Dedifferentiated amniotic fluid mesenchymal stem cell (primary cell): ENCODE data around the gene THSD7B.
"Not testable (repeated sequence)": the region's sequence is repeated elsewhere in the genome, so short reads cannot be mapped to it uniquely, and the experiment has no call there.

Experiments
- DNase-seq: peaks from one replicate; pipeline ENCODE4 v3.0.0-alpha.2; 2016; ENCODE audit errors: extremely low spot score

The THSD7B gene

GRCh38 chr2:136956050-136956449, 190.7 kb downstream of the THSD7B start:
- DNase-seq, result no peak

DNA sequence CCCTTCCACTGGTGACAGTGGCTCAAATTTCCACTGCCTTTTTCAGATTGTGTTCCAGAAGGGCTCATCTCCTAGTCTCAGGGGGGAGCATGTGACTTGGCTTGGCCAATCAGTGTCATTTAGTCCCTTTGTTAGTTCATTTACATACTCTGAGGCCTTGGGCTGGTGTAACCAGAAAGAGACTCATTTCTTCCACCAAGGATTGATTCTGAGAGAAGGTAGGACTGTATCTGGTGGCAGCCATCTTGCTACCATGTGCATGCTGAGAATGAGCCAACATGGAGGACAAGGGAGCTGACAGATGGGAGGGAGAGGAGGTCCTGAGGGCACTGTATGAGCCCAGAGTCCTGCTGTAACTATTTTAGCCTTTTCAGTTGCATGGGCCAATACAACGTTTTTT, 191.7 kb downstream of the THSD7B start:
- no peak for DNase-seq

DNA sequence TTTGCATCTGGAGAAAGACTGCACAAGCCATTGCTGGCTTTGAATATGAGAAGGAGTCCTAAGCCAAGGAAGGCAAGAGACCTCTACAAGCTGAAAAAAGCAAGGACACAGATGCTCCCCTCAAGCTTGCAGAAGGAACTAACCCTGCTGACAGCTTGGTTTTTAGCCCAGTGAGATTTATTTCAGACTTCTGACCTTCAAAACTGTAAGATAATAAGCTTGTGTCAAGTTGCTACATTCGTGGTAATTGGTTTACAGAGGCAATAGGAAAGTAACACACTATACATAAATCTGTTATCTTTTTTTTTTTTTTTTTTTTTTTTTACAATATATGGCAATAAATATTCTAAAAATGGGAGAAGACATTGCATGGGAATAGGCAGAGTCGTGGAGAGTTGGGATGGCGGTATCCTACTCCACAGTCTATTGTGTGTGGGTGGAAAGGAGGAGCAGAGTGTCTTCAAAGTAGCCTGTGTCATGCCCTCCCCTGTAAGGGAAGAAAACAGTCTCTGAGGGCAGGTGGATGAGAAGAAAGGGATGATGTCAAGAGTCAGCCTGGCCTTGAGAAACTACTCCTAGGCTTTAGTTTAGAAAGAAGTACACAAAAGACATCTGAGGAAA, 196.9 kb downstream of the THSD7B start:
- no peak for DNase-seq

- DNase-seq, result no peak
These were observed 201.1 kb downstream of the THSD7B start for GRCh38 chr2:136966485-136966884.

DNA sequence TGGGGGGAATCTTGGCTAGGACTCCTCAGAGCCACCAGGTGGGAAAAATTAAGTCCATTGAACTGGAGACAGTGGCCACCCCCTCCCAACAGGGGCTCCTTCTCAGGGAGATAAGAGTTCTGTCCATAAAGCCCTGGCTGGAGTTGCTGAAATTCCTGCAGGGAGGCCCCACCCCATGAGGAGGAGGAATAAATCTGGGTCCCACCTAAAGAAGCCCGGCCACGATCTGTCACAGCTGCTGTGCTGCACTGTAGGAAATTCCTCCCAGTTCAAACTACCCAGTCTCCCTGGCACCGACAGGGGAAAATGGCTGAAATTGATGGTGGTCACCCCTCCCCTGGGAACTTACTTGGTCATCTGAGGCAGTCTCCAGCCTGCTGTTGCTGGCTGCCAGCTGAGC, 215.0 kb downstream of the THSD7B start:
- no peak for DNase-seq

- DNase-seq, result not testable (repeated sequence)
These were observed 216.3 kb downstream of the THSD7B start for GRCh38 chr2:136981689-136982088.

DNA sequence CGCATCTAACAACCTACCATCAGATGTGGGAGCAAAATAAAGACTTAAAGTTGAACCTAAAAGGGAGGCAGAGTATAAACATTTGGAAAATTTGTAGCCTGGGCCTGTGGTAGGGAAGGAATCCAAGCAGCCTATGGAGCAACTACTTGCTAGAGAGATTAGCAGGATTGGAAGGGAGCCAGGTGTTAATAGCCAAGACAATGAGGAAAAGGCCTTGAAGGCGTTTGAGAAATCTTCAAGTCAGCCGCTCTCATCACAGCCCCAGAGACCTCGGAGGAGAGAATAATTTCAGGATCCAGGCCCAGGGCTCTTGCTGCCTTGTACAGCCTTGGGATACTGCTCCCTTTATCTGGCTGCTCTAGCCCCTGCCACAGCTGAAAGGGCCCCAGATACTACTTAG, 219.7 kb downstream of the THSD7B start:
- DNase-seq, result no peak

DNA sequence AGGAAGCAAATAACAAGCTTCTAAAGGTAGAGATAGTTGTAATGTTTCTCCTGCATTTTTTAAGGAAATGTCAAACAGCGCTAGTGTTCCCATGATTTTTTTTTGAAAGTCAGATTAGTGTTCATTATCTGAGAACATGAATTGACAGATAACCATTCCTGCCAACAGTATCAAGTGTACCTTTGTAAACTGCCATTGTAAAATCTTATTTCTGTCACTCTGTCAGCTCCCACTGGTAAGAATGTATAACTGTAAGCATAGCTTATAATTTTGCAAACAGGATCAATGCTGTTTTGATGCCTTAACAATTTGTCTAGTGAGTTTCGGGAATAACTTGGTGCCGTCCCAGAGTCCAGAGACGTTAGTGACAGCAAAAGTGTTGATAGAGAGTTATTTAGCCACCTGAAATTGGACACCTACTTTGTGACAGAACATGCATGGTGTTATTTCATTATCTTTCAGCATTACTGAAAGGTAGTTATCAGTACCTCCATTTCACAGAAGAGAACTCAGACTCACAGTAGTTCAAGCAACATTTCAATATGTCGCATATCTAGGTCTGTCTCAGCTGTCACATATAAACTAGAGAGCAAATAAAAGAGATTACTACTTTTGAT, 221.4 kb downstream of the THSD7B start:
- no peak for DNase-seq

DNA sequence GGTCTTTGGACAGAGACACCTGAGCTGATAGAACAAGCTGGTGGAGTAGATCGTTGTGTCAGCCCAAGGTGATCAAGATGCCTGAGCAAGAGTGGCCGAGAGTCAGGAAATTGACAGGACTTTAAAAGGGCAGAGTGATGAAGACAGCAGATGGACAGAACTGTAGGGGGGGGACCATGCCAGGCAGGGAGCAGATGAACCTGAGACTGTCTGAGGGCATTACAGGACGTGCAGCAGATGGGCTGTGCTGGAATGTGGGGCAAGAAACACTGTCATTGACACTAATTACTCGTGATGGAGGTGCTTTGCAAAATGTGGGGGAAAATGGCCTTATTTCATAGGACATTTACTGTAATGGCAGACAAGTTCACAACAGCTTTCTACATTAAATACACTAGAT, 225.0 kb downstream of the THSD7B start:
- DNase-seq, result no peak

DNA sequence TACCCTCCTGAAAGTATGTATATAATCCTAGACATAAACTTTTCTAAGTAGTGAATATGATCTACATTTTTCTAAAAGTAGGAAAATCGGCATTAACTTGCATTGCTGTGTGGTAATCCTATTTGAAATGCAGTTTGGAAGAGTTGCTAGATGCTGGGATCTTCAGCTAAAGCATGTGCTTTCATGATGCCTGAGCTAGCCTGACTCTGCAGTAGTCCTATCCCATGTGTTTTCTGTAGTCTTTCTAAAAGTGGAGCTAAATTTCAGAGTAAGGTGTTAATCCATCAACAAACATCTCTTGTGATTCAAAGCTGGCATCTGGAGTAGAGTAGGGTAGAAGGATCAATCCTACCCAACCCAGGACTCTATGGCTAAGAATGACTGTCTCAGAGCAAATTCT, 229.4 kb downstream of the THSD7B start:
- DNase-seq, result no peak

DNA sequence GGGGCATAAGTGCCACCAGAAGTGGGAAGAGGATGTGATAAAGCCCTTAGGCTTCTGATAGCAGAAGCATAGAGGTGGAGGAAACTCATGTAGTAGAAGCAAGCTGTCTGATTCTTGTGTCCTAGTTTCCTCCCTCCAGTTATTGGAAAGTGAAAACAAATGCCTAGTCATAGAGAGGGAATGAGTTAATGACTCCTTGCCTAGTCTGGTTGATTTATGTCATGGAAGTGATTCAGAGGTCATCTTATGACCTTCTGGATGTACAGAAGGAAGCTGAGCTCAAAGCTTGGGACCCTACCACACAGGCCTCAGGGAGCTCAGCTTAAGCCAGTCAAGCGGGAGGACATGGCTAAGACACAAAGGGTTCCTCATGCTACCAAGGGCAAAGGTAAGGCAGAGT, 232.2 kb downstream of the THSD7B start:
- DNase-seq, result no peak

DNA sequence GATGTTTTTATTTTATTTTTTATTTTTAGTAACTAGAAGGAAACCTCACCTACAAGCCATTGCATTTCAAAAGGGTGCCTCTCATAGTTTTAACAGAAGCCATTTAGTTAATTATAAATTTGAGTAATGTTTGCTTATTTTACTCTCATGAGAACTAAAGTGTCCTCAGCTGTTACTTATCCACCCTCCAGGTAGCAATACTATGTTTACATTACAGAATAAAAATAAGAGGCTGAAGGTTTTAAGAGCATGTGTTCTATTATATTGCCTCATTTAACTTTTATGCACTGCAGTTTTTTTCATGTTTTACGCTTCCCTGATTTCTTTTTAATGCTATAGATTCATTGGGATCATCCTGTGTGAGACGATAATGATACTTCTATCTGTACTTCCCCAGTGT, 235.5 kb downstream of the THSD7B start:
- DNase-seq, result no peak

DNA sequence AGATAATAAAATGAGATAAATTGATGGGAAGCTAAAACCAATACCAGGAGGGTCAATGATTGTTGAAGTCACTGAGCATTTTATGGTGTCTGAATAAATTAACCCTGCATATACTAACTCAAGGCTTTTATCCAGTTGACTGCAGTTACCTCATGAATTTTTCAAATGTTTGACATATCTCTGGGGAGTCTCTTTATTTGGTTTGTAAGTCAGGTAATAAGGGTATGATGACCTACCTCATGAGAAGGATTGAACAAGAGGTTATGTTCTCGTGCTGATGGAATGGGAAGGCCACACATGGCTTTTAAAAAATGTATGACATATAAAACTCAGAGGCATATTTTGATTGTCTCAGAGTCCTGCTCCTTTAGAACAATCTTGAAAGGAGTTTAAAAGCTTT, 237.6 kb downstream of the THSD7B start:
- DNase-seq, result no peak

DNA sequence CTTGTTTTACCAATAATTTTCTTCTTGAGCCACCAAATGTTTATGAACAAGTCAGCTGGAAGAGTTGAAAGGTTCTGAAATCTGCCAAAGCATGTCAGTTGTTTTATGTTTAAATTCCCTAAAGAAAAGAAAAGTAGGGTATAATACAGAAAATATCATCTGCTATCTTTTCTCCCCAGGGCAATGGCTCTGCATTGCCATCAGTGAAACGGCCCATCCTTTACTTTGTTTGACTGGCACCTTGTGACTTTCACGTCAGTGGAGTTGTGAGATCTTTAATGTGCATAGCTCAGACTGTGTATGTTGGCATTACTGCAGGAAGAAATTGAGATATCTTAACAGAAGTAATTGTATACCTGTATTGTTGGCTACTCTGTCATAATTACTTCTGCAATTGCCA, 239.9 kb downstream of the THSD7B start:
- DNase-seq, result no peak

DNA sequence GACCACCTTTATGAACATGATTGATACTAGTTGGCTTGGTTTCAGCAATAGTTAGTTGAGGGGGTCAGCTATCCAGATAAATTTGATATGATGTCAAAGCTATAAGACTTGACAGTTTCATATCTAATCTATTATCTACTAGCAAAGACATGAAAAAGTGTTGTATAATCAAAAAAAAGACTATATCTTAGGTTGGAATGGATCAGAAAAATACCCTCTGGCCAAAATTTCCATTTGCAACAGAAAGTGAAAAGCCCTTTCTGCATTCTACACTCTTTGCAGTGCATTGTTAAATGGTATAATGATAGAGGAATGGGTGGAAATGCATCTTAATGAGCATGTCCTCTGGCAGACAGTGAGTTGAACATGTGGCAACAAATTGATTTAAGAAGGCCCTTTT, 242.6 kb downstream of the THSD7B start:
- DNase-seq, result no peak

DNA sequence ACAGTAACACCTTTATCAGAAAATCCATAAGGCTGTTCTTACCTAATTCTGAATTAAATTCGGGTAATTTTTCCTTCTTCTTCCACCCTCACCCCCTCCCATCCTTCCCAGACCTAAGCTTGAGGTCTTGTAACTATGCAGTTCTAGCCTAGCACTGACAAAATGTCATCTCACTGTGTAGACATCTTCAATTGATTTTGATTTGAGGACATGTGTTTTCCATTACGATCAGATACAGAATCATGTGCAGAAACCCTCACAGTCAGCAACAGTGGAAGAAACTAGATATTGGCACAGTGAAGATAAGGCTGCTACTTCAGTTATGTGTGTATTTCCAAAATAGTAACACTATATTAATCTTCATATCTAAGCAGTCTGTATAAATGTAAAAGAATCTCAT, 244.6 kb downstream of the THSD7B start:
- DNase-seq, result no peak

DNA sequence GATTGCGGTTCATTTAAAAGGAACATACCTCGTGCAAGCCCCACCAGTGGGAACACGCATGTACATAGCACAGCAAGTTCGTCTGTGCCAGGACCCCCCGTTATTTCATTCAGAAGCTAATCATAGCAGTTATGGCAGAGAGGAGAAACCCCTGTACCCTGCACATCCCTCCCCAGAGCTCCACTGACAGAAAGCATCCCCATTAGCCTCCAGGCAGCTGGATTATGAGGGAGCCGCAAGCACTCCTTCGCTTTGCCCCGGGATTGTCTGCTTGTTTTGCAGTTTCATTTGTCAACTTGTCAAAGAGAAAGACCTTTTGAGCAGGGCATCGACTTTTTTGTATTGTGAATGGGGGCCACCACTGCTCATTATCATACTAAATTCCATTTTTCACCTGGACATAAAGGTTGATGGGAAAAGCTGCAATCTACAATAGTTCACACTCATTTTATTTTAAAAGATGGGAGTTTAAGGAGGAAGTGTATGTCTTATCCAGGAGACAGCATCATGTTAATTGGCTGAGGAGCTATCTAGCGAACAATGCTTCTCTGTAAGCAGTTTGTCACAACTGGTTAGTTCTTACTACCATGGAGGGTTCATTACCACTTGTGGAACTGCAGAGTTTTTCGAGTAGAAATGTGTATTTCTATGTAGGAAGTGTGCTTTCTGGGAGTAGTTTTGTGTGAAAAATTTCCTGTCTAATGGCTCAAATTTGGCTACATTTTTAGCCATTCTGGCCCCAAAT, 255.3 kb downstream of the THSD7B start:
- DNase-seq, result no peak

DNA sequence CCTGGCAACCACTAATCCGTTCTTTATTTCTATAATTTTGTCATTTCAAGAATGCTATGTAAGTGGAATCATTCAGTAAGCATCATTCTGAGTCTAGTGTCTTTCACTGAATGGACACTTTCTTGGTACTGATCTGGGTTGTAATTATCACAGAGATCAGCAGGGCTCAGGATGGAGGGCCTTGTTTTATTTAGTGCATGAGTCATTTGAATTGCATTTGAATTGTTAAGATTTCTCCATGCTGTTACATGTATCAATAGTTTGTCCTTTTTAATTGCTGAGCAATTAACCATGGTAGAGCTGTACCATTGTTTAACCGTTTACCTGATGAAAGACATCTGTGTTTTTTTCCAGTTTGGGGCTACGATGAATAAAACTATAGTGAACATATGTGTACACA, 256.4 kb downstream of the THSD7B start:
- DNase-seq, result no peak

DNA sequence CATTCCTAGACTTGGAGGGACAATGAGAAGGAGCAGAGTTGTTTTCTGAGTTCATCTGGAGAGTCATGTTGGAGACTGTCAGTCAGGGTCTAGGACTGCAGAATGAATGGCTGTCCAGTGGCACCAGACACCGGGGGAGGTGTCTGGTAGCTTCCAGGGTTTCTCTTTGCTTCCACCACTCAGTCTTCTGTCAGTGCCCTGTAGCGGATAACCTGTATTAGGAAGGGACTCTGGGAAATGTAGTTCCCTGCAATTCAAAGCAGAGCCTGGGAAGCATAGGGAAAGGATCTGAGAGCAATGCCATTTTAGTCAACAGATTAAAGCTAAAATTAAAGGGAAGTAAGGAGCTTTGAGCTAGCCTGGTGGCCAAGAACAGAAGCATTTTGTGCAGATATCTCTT, 257.9 kb downstream of the THSD7B start:
- DNase-seq, result no peak

DNA sequence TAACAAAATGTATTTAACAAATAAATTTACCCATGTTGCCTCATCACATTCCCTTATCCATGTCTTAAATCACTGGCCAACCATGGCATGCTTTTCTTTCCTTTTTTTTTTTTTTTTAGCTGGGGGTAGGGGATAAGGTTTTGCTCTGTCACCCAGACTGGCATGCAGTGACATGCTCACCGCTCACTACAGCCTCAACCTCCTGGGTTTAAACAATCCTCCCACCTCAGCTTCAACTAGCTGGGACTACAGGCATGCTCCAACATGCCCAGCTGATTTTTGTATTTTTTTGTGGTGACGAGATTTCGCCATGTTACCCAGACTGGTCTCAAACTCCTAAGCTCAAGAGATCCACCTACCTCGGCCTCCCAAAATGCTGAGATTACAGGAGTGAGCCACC, 266.4 kb downstream of the THSD7B start:
- DNase-seq, result no peak

- DNase-seq, result no peak
These were observed 271.3 kb downstream of the THSD7B start for GRCh38 chr2:137036619-137037018.

DNA sequence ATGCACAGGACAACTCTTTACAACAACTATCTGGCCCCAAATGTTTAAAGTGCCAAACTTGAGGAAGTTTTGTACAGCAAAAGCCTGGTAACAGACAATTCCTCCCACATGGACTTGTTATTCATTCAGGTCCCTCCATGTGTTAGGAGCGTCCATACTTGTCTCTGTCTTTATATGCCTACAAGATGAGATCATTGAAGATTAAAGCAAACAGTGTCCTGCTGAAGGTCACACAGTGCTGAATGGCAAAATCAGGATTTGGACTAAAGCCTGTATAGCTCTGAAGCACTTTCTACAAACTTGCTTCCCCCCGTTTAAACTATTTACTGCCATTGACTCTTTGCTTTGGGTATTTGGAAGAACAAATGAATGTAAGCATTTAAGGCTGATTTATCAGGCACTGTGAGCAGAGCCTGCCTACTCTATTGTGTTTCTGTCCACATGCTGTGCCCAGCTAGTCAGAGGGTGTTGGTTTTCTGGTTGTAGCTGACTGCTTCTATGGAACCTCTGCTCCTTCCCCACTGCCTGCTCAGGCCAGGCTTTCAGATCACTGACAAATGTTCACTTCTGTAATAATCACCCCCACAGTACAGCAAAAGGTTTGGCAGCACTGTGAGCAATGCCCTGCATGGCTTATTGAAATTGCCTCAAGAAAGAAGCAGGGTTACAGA, 274.3 kb downstream of the THSD7B start:
- no peak for DNase-seq

GRCh38 chr2:137047369-137047768, 282.0 kb downstream of the THSD7B start:
- DNase-seq, result no peak
